ENCODE results near the gene HOXB4.
"Not testable (repeated sequence)": the region's sequence is repeated elsewhere in the genome, so short reads cannot be mapped to it uniquely, and the experiment has no call there.

Gene HOXB4

DNA sequence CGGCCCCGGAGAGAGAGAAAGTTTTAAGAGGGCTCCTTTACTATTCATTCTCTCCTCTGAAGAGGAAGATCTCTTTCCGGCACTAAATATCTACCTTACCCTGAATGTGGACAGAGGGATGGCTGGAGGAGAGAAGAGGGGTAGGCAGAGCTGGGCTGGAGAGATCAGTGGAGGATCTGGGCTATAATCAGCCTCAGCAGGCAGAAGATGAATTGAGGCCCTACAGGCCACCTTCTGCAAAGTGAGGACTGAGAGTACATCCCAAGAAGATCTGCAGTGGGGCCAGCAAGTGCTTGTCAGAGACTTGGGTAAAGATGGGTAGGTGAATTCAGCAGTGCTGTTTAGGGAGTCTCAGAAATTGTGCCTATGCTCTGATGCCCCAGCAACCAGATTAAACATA is 40.8 kb downstream of the HOXB4 start:
- no peak for DNase-seq (ENCODE audit: extremely low read depth, low read depth)
- TF ChIP-seq, protein P1, sequence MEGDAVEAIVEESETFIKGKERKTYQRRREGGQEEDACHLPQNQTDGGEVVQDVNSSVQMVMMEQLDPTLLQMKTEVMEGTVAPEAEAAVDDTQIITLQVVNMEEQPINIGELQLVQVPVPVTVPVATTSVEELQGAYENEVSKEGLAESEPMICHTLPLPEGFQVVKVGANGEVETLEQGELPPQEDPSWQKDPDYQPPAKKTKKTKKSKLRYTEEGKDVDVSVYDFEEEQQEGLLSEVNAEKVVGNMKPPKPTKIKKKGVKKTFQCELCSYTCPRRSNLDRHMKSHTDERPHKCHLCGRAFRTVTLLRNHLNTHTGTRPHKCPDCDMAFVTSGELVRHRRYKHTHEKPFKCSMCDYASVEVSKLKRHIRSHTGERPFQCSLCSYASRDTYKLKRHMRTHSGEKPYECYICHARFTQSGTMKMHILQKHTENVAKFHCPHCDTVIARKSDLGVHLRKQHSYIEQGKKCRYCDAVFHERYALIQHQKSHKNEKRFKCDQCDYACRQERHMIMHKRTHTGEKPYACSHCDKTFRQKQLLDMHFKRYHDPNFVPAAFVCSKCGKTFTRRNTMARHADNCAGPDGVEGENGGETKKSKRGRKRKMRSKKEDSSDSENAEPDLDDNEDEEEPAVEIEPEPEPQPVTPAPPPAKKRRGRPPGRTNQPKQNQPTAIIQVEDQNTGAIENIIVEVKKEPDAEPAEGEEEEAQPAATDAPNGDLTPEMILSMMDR (IDR thresholded peaks at IDR 0.05; ENCODE audit: low read depth, low read length, missing control alignments) = no peak
- no peak overlapping the region for H3K4me3 ChIP-seq (replicated peaks; ENCODE audit: low read depth, low read length)

DNA sequence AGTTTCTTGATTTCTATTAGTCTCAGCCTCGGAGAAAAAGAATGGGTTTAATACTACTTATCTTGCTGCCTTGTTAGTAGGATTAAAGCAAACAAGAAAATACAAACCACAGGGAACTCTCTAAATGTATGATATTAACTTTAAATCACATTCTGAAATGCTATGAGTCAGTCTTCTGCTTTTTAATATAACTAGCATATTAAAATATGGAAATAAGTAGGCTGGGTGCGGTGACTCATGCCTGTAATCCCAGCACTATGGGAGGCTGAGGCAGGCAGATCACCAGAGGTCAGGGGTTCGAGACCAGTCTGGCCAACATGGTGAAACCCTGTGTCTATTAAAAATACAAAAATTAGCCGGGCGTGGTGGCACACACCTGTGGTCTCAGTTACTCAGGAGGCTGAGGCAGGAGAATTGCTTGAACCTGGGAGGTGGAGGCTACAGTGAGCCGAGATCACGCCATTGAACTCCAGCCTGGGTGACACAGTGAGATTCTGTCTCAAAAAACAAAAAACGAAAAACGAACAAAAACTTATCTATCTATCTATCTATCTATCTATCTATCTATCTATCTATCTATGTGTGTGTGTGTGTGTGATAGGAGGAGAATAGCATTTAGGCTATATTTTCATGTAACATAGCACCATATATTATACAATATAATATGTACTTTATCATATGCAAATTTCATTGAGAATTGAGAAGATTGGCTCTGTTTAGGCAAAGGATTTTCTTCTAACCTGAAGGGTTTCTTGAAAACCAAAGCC is 42.2 kb downstream of the HOXB4 start:
- not testable (repeated sequence) for H3K4me3 ChIP-seq (replicated peaks; ENCODE audit: low read depth, low read length); DNase-seq (ENCODE audit: extremely low read depth, low read depth)

DNA sequence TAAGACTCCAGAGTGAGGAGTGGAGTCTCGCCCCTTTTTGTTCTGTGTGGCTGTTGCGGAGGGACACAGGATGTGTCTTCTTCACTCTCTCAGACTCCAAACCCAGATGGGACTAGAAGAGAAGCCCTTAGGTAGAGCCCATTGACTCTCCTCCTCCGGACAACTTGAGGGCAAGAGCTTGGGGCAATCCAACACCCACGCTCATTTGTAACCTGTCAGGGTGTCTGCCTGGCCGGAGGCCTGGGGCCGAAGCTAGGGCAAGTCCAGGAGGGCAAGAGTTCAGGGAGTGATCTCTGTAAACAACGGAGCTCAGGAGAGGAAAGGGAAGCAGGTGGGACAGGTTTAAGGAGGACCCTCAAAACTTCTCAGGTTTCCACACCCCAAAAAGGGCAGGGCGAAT is 45.9 kb downstream of the HOXB4 start:
- H3K4me3 ChIP-seq (replicated peaks; ENCODE audit: low read depth, low read length) = no peak overlapping the region
- TF ChIP-seq, protein P1 (IDR thresholded peaks at IDR 0.05; ENCODE audit: low read depth, low read length, missing control alignments) = no peak
- DNase-seq (ENCODE audit: extremely low read depth, low read depth) = no peak

DNA sequence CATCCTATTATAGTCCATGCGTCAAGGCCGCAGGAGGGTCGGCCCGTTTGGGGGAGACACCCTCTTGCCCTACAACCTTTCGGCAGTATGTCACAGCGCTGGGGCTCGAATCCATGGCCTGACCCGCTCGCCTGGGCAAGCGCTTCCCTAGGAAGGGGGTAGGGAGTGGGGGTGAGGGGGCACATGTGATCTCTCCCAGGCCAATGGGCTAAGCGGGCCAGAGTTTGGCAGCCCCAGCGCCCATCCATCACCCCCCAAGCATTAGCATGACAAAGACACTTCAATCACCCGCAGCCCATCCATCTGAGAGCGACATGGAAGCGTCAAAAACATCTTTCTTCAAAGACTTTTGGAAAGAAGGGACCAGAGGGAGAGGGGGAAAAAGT is 47.3 kb downstream of the HOXB4 start, which contains the start of gene HOXB1:
Gene HOXB1 (minus strand): TSS at position 125 of the 386 bp plus-strand sequence. CDS start 107 bp downstream, at position 18.
- DNase-seq (ENCODE audit: extremely low read depth, low read depth) = no peak
- TF ChIP-seq, protein P1 (IDR thresholded peaks at IDR 0.05; ENCODE audit: low read depth, low read length, missing control alignments) = no peak
- H3K4me3 ChIP-seq (replicated peaks; ENCODE audit: low read depth, low read length) = no peak within 1 kb of the TSS

- H3K4me3 ChIP-seq (replicated peaks; ENCODE audit: low read depth, low read length) = no peak overlapping the region
- DNase-seq (ENCODE audit: extremely low read depth, low read depth) = no peak
- TF ChIP-seq, protein P1 (IDR thresholded peaks at IDR 0.05; ENCODE audit: low read depth, low read length, missing control alignments) = no peak
Observed at GRCh38 chr17:48530208-48530886, 47.8 kb downstream of the HOXB4 start.

DNA sequence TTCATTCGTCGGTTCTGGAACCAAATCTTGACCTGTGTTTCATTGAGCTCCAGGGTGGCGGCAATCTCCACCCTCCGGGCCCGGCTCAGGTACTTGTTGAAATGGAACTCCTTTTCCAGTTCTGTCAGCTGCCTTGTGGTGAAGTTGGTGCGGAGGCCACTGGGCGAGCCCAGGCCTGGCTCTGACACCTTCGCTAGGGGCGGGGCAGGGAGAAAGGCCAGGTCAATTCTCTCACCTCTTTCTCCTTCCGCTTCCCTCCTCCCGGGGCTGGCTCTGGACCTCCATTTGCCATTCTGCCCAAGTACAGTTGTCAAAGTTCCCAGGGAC is 48.5 kb downstream of the HOXB4 start:
- DNase-seq (ENCODE audit: extremely low read depth, low read depth) = no peak
- no peak overlapping the region for H3K4me3 ChIP-seq (replicated peaks; ENCODE audit: low read depth, low read length)
- TF ChIP-seq, protein P1 (IDR thresholded peaks at IDR 0.05; ENCODE audit: low read depth, low read length, missing control alignments) = no peak

GRCh38 chr17:48528936-48529682 is 49.0 kb downstream of the HOXB4 start:
- TF ChIP-seq, protein P1 (IDR thresholded peaks at IDR 0.05; ENCODE audit: low read depth, low read length, missing control alignments) = no peak
- no peak for DNase-seq (ENCODE audit: extremely low read depth, low read depth)
- no peak overlapping the region for H3K4me3 ChIP-seq (replicated peaks; ENCODE audit: low read depth, low read length)
